ENCODE data around the gene IGF1.

IGF1 gene

DNA sequence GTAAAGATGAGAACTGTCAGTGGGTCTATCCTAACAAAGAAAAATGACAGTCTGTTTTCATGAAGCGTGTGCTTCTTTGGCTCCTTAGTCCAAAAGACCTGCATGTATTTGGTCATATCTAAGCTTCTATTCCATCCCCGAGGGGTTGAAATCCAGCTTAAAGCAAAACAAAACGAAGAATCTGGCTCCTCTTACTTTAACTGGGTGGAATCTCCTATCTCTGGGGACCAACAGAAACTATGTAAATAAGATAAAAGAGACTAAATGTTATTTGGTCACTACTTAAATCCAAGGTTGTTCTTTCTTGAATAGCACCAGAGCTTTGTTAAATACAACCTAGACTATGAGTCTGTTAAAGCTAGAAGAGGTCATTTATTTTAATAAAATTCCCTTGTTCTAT, 9.4 kb downstream of the IGF1 start:
- DNase-seq (ENCODE audit: low spot score): no peak
- TF ChIP-seq CTCF (IDR thresholded peaks at IDR 0.05; ENCODE audit: borderline replicate concordance, control extremely low read depth, extremely low read depth, insufficient read depth, missing control alignments): no peak
- in situ Hi-C loops (cut with MboI; ENCODE audit: low sequenced_read_pairs, unreplicated experiment): no loop called here

GRCh38 chr12:102468261-102468915, 12.0 kb downstream of the IGF1 start:
- no peak for TF ChIP-seq CTCF (IDR thresholded peaks at IDR 0.05; ENCODE audit: borderline replicate concordance, control extremely low read depth, extremely low read depth, insufficient read depth, missing control alignments)
- in situ Hi-C loops (cut with MboI; ENCODE audit: low sequenced_read_pairs, unreplicated experiment): no loop called here
- DNase-seq (ENCODE audit: low spot score): no peak

GRCh38 chr12:102465762-102466560, 14.4 kb downstream of the IGF1 start:
- DNase-seq (ENCODE audit: low spot score): no peak
- no peak for TF ChIP-seq CTCF (IDR thresholded peaks at IDR 0.05; ENCODE audit: borderline replicate concordance, control extremely low read depth, extremely low read depth, insufficient read depth, missing control alignments)
- in situ Hi-C loops (cut with MboI; ENCODE audit: low sequenced_read_pairs, unreplicated experiment): no loop called here

DNA sequence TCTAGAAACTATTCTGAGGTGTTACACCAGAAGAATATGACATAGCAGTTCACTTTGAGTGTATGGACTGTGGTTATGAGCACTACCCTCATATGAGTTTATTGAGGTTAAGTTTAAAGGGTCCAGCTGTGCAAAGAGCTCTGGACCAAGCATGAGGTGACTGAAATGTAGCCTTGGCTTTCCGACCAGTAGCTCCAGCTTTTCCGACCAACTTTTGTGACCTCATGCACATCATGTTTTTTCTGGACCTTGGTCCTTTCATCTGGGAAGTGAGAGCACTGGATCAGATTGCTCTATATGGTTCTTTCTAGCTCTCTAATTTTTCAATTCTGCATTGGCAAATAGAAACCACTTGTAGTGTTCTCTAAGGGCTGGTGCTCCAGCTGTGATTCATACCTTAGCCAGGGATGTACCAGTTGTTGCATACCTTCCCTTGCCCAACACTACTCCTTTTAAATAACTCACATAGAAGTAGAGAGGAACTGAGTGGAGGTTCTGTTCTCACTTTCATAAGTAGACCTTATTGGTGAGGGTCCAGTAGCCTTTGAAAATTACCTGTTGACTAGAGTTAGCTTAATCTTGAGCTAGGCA, 16.6 kb downstream of the IGF1 start:
- no peak for TF ChIP-seq CTCF (IDR thresholded peaks at IDR 0.05; ENCODE audit: borderline replicate concordance, control extremely low read depth, extremely low read depth, insufficient read depth, missing control alignments)
- in situ Hi-C loops (cut with MboI; ENCODE audit: low sequenced_read_pairs, unreplicated experiment): no loop called here
- no peak for DNase-seq (ENCODE audit: low spot score)

DNA sequence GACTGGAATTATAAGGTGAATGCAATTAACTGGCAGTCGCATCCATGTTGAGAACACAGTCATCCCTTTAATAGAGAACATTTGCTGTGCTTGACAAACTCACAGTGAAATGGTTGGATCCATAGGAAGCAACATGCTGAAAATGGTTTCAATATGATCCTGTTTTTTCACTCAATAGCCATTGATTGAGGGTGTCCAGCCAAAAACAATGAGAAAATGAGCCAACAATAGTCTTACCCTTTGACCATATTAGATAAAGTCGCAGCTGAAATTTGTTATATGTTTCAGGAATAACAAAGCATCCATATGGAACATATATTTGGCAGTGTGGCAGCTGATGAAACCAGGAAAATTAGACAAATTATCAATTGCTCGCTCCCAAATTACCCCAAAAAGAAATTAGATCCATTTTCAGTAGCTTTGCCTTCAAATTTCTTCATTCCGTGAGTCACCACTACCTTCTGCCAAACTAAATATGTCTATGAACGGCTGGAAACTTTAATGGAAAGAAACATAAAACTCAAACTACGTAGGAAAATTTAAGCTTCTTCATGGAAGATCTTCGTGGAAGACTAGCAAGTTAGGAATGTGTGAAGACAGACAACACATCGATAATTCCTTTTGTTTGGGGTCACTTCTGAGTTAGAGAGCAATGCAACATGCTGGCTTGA, 17.4 kb downstream of the IGF1 start:
- in situ Hi-C loops (cut with MboI; ENCODE audit: low sequenced_read_pairs, unreplicated experiment): no loop called here
- no peak for TF ChIP-seq CTCF (IDR thresholded peaks at IDR 0.05; ENCODE audit: borderline replicate concordance, control extremely low read depth, extremely low read depth, insufficient read depth, missing control alignments)
- no peak for DNase-seq (ENCODE audit: low spot score)

- in situ Hi-C loops (cut with MboI; ENCODE audit: low sequenced_read_pairs, unreplicated experiment): no loop called here
- no peak for DNase-seq (ENCODE audit: low spot score)
- TF ChIP-seq CTCF (IDR thresholded peaks at IDR 0.05; ENCODE audit: borderline replicate concordance, control extremely low read depth, extremely low read depth, insufficient read depth, missing control alignments): no peak
Measured at GRCh38 chr12:102462386-102462785, 18.0 kb downstream of the IGF1 start.

All from GM13976 (cell line).